ENCODE measurements around the gene FARP2. TPM values are rescaled to one million over a fixed set of nuclear protein-coding genes. Genes with fewer than 3 reads are reported as not detected.

FARP2 gene
- total and polyA plus RNA-seq, 2 experiments from 2014 or later = 16.0 to 22.6 TPM

DNA sequence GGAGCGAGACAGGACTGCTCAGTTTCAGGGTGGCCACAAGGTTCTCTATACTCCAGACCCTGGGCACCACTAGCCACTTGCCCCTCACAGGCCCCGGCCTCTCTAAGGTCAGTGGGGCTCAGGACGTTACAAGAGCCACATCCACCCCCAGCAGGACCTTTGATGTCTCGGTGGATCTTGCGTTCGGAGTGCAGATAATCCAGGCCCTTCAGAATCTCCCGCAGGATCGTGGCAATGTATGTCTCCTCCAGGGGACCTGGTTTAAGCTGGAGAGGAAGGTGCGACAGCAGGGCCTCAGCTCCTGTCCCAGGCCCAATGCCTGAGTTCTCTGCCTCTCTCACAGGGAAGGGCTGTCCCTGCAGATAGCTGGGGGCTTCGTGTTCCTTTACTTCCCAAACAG lies 143.9 kb downstream of the FARP2 start:
- Histone ChIP-seq H3K79me2 (replicated peaks; ENCODE audit: insufficient read depth) (peaks cover 44% of the 10 kb centered on the region), H2AFZ (no peak overlapping the region), H3K27ac (ENCODE audit: low read depth) (no peak overlapping the region), H3K4me3 (no peak overlapping the region), H3K27me3 (ENCODE audit: insufficient read depth) (no peaks in the 10 kb centered on the region), H4K20me1 (replicated peaks; ENCODE audit: insufficient read depth) (peaks cover 22% of the 10 kb centered on the region), H3K4me2 (no peak overlapping the region), H3K9me2 (ENCODE audit: insufficient read depth) (no peaks in the 10 kb centered on the region), H3K4me1 (ENCODE audit: insufficient read depth) (no peaks in the 10 kb centered on the region), H3F3A (replicated peaks; ENCODE audit: low read depth) (no peaks in the 10 kb centered on the region), H3K36me3 (ENCODE audit: insufficient read depth) (no peaks in the 10 kb centered on the region)
- Mint-ChIP-seq H3K9me3 (no peaks in the 10 kb centered on the region; the same call in 2 of the 3 replicates), H3K4me3 (no peak overlapping the region), H3K4me1 (no peaks in the 10 kb centered on the region), H3K27me3 (ENCODE audit: insufficient read depth, low read depth, poor library complexity) (no peaks in the 10 kb centered on the region), H3K27ac (peak overlapping the region; percentile 31; the same call in 1 of the 2 replicates), H3K36me3 (ENCODE audit: low read depth) (peaks cover 43% of the 10 kb centered on the region)
- DNase-seq (ENCODE audit: low spot score) (no peak), ATAC-seq (no peak)
- TF ChIP-seq ETS1 (IDR thresholded peaks at IDR 0.05) (no peak), EZH2phosphoT487 (IDR thresholded peaks at IDR 0.05; ENCODE audit: unreplicated experiment) (no peak), JUNB (IDR thresholded peaks at IDR 0.05; ENCODE audit: unreplicated experiment) (no peak), ZNF331 (CRISPR knock-in tag; IDR thresholded peaks at IDR 0.05; ENCODE audit: low read depth) (no peak)
- TF ChIP-seq, protein P1, sequence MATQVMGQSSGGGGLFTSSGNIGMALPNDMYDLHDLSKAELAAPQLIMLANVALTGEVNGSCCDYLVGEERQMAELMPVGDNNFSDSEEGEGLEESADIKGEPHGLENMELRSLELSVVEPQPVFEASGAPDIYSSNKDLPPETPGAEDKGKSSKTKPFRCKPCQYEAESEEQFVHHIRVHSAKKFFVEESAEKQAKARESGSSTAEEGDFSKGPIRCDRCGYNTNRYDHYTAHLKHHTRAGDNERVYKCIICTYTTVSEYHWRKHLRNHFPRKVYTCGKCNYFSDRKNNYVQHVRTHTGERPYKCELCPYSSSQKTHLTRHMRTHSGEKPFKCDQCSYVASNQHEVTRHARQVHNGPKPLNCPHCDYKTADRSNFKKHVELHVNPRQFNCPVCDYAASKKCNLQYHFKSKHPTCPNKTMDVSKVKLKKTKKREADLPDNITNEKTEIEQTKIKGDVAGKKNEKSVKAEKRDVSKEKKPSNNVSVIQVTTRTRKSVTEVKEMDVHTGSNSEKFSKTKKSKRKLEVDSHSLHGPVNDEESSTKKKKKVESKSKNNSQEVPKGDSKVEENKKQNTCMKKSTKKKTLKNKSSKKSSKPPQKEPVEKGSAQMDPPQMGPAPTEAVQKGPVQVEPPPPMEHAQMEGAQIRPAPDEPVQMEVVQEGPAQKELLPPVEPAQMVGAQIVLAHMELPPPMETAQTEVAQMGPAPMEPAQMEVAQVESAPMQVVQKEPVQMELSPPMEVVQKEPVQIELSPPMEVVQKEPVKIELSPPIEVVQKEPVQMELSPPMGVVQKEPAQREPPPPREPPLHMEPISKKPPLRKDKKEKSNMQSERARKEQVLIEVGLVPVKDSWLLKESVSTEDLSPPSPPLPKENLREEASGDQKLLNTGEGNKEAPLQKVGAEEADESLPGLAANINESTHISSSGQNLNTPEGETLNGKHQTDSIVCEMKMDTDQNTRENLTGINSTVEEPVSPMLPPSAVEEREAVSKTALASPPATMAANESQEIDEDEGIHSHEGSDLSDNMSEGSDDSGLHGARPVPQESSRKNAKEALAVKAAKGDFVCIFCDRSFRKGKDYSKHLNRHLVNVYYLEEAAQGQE (IDR thresholded peaks at IDR 0.05; ENCODE audit: unreplicated experiment) = no peak

DNA sequence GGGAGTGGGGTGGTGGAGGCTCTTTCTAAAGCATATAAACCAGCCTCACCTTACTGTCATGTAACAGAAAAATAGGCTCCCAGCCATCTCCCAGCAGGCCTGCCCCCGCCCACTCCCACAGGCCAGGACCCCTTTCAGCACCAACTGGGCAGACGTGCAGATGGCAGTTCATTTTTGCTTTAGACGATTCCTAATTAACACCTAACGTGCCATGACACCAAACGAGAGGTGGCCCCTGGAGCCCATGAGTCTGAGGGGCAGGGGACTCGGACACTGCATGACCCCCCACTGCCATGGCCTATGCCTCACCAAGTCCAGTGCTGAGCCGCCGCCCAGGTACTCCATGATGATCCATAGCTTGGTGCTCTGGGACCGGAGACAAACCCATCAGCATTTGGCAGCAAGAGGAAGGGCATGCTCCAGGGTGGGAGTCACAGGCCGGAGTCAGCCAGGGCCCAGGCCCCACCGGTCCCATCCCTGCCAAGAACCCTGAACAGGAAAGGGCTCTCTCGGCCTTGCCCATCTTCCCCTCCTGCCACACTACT lies 144.4 kb downstream of the FARP2 start:
- TF ChIP-seq ZNF114 (CRISPR knock-in tag; IDR thresholded peaks at IDR 0.05) = no peak
- no peak for TF ChIP-seq EZH2phosphoT487 (IDR thresholded peaks at IDR 0.05; ENCODE audit: unreplicated experiment)
- TF ChIP-seq EZH2 (IDR thresholded peaks at IDR 0.05; ENCODE audit: low read depth, unreplicated experiment) = no peak
- TF ChIP-seq POLR2AphosphoS5 (IDR thresholded peaks at IDR 0.05; ENCODE audit: low read depth) = no peak
- no peak for TF ChIP-seq ETS1 (IDR thresholded peaks at IDR 0.05)
- TF ChIP-seq CREB1 (CRISPR knock-in tag; IDR thresholded peaks at IDR 0.05; ENCODE audit: low read depth) = no peak
- ATAC-seq (no peak), DNase-seq (ENCODE audit: low spot score) (no peak)
- Mint-ChIP-seq H3K4me1 (peaks cover 3% of the 10 kb centered on the region; the same call in 1 of the 3 replicates), H3K36me3 (ENCODE audit: low read depth) (peaks cover 43% of the 10 kb centered on the region), H3K27me3 (ENCODE audit: insufficient read depth, low read depth, poor library complexity) (no peaks in the 10 kb centered on the region), H3K4me3 (no peak overlapping the region), H3K27ac (no peak overlapping the region), H3K9me3 (no peaks in the 10 kb centered on the region)
- H4K20me1 ChIP-seq (replicated peaks; ENCODE audit: insufficient read depth) = peaks cover 27% of the 10 kb centered on the region
- no peak overlapping the region for H3K4me2 ChIP-seq
- peaks cover 49% of the 10 kb centered on the region for H3K79me2 ChIP-seq (replicated peaks; ENCODE audit: insufficient read depth)
- H3K4me1 ChIP-seq (ENCODE audit: insufficient read depth) = no peaks in the 10 kb centered on the region
- no peaks in the 10 kb centered on the region for H3K9me2 ChIP-seq (ENCODE audit: insufficient read depth)
- H2AFZ ChIP-seq = no peak overlapping the region
- H3K4me3 ChIP-seq = no peak overlapping the region
- H3K27ac ChIP-seq (ENCODE audit: low read depth) = no peak overlapping the region
- no peaks in the 10 kb centered on the region for H3K36me3 ChIP-seq (ENCODE audit: insufficient read depth)
- no peaks in the 10 kb centered on the region for H3F3A ChIP-seq (replicated peaks; ENCODE audit: low read depth)
- no peaks in the 10 kb centered on the region for H3K27me3 ChIP-seq (ENCODE audit: insufficient read depth)

All from GM23338 (cell line).